GM23338 (cell line): ENCODE measurements around the gene DBT. TPM values are rescaled to one million over a fixed set of nuclear protein-coding genes. Genes with fewer than 3 reads are reported as not detected.

Experiments
- ATAC-seq: fragments of 200-7000 bp; cut with Tn5 transposase; 3 replicates; pipeline ENCODE4 v1.9.1; 2020
- DNase-seq: peaks from one replicate; pipeline ENCODE4 v3.0.0-alpha.2; 2015; ENCODE audit warnings: low spot score
- H2AFZ ChIP-seq: fragments of 200-600 bp; sonication (generic); 2 replicates; pipeline ENCODE4 v1.8.0; 2016; ENCODE audit warnings: antibody characterized with exemption, mild to moderate bottlenecking, moderate library complexity
- H3F3A ChIP-seq: fragments of 200-600 bp; sonication (generic); replicated peaks from 2 replicates; pipeline ENCODE4 v1.8.0; 2017; ENCODE audit warnings: antibody characterized with exemption, mixed run types, low read depth
- H3K27ac ChIP-seq: fragments of 200-600 bp; sonication (generic); 2 replicates; pipeline ENCODE4 v1.6.1; 2016; ENCODE audit warnings: low read depth
- H3K27me3 ChIP-seq: fragments of 200-600 bp; sonication (generic); 2 replicates; pipeline ENCODE4 v1.8.0; 2016; ENCODE audit warnings: mild to moderate bottlenecking, mixed run types, moderate library complexity; ENCODE audit not compliant: insufficient read depth
- H3K36me3 ChIP-seq: fragments of 200-600 bp; sonication (generic); 2 replicates; pipeline ENCODE4 v1.8.0; 2016; ENCODE audit warnings: mild to moderate bottlenecking; ENCODE audit not compliant: insufficient read depth
- H3K4me1 ChIP-seq: fragments of 200-600 bp; sonication (generic); 2 replicates; pipeline ENCODE4 v1.8.0; 2016; ENCODE audit warnings: mild to moderate bottlenecking, moderate library complexity; ENCODE audit not compliant: insufficient read depth
- H3K4me2 ChIP-seq: fragments of 200-600 bp; sonication (generic); 2 replicates; pipeline ENCODE4 v1.7.1; 2017; ENCODE audit warnings: mixed run types
- H3K4me3 ChIP-seq: fragments of 200-600 bp; sonication (generic); 2 replicates; pipeline ENCODE4 v1.6.1; 2016; ENCODE audit warnings: mixed run types
- H3K79me2 ChIP-seq: fragments of 200-600 bp; sonication (generic); replicated peaks from 2 replicates; pipeline ENCODE4 v1.8.0; 2017; ENCODE audit warnings: mild to moderate bottlenecking; ENCODE audit not compliant: insufficient read depth
- H3K9me2 ChIP-seq: fragments of 200-600 bp; sonication (generic); 2 replicates; pipeline ENCODE4 v1.8.0; 2017; ENCODE audit not compliant: insufficient read depth
- H4K20me1 ChIP-seq: fragments of 200-600 bp; sonication (generic); replicated peaks from 2 replicates; pipeline ENCODE4 v1.8.0; 2017; ENCODE audit warnings: mild to moderate bottlenecking; ENCODE audit not compliant: insufficient read depth
- H3K27ac Mint-ChIP-seq: 2 replicates; pipeline ENCODE4 v1.8.0; 2020; ENCODE audit warnings: inconsistent platforms, mild to moderate bottlenecking, moderate library complexity, mixed read lengths
- H3K27me3 Mint-ChIP-seq: 3 replicates; pipeline ENCODE4 v1.8.0; 2022; ENCODE audit warnings: low read depth, mild to moderate bottlenecking, moderate library complexity, mixed read lengths, inconsistent platforms; ENCODE audit not compliant: insufficient read depth, poor library complexity
- H3K36me3 Mint-ChIP-seq: 3 replicates; pipeline ENCODE4 v1.8.0; 2021; ENCODE audit warnings: low read depth, mild to moderate bottlenecking, inconsistent platforms, moderate library complexity, mixed read lengths
- H3K4me1 Mint-ChIP-seq: 3 replicates; pipeline ENCODE4 v1.8.0; 2020; ENCODE audit warnings: mild to moderate bottlenecking, inconsistent platforms, mixed read lengths
- H3K4me3 Mint-ChIP-seq: 3 replicates; pipeline ENCODE4 v1.8.0; 2021; ENCODE audit warnings: moderate library complexity, mild to moderate bottlenecking, inconsistent platforms, mixed read lengths
- H3K9me3 Mint-ChIP-seq: 3 replicates; pipeline ENCODE4 v1.8.0; 2020; ENCODE audit warnings: moderate library complexity, mild to moderate bottlenecking, inconsistent platforms, mixed read lengths
- CREB1 ChIP-seq: fragments of 250-450 bp; sonication (Bioruptor Pico); IDR thresholded peaks from 2 replicates; pipeline ENCODE4 v1.5.0; 2020; ENCODE audit warnings: low read depth, mild to moderate bottlenecking, moderate library complexity
- CTCF ChIP-seq, 2 experiments: fragments of 200-600 bp in 1 of 2; sonication (generic) in 1 of 2; conservative IDR thresholded peaks; 2 replicates each; pipeline versions ENCODE4 v1.5.1 to v1.6.1; 2016 to 2017; ENCODE audit warnings: antibody characterized with exemption in 2 of 2, low read depth in 2 of 2, mild to moderate bottlenecking in 2 of 2, moderate library complexity in 1 of 2
- ETS1 ChIP-seq: IDR thresholded peaks from 2 replicates; pipeline ENCODE4 v1.6.1; 2016; ENCODE audit warnings: antibody characterized with exemption
- EZH2phosphoT487 ChIP-seq: fragments of 200-600 bp; sonication (generic); IDR thresholded peaks from one replicate; pipeline ENCODE4 v1.8.1; 2018; ENCODE audit warnings: antibody characterized with exemption; ENCODE audit not compliant: unreplicated experiment
- JUNB ChIP-seq: IDR thresholded peaks from one replicate; pipeline ENCODE4 v1.6.1; 2016; ENCODE audit warnings: antibody characterized with exemption; ENCODE audit not compliant: unreplicated experiment
- NANOG ChIP-seq: IDR thresholded peaks from 2 replicates; pipeline ENCODE4 v1.6.1; 2016; ENCODE audit warnings: antibody characterized with exemption, borderline replicate concordance
- POLR2AphosphoS5 ChIP-seq: IDR thresholded peaks from 2 replicates; pipeline ENCODE4 v1.6.1; 2016; ENCODE audit warnings: antibody characterized with exemption, low read depth
- STAT1 ChIP-seq: IDR thresholded peaks from one replicate; pipeline ENCODE4 v1.6.1; 2016; ENCODE audit warnings: antibody characterized with exemption; ENCODE audit not compliant: unreplicated experiment
- ZNF114 ChIP-seq: fragments of 250-450 bp; sonication (Bioruptor Pico); IDR thresholded peaks from 2 replicates; pipeline ENCODE4 v1.5.0; 2020; ENCODE audit warnings: mild to moderate bottlenecking, moderate library complexity
- ZNF331 ChIP-seq: fragments of 250-450 bp; sonication (Bioruptor Pico); IDR thresholded peaks from 2 replicates; pipeline ENCODE4 v1.5.0; 2020; ENCODE audit warnings: low read depth, mild to moderate bottlenecking, moderate library complexity
- polyA plus RNA-seq: library from polyadenylated mRNA; unstranded; fragments of >200 nt; fragmentation: Nextera tagmentation; extraction: Ambion mirVana; gene quantifications from 2 replicates; pipeline ENCODE4 v1.2.1, GENCODE V29; 2016
- total RNA-seq: library from RNA; depleted of rRNA; stranded (reverse); fragments of >200 nt; shearing (Covaris generic); gene quantifications from 2 replicates; pipeline ENCODE4 v1.2.3, GENCODE V29; 2014
- TF ChIP-seq, protein P1 (sequence below): IDR thresholded peaks from one replicate; pipeline ENCODE4 v1.6.1; 2018; ENCODE audit warnings: antibody characterized with exemption; ENCODE audit not compliant: unreplicated experiment
- TF ChIP-seq, protein P2 (sequence below): fragments of 250-450 bp; sonication (Bioruptor Pico); IDR thresholded peaks from 2 replicates; pipeline ENCODE4 v1.5.0; 2020; ENCODE audit warnings: mild to moderate bottlenecking, moderate library complexity

Gene DBT
- total and polyA plus RNA-seq, 2 experiments from 2014 or later: 8.1 to 14.7 TPM

DNA sequence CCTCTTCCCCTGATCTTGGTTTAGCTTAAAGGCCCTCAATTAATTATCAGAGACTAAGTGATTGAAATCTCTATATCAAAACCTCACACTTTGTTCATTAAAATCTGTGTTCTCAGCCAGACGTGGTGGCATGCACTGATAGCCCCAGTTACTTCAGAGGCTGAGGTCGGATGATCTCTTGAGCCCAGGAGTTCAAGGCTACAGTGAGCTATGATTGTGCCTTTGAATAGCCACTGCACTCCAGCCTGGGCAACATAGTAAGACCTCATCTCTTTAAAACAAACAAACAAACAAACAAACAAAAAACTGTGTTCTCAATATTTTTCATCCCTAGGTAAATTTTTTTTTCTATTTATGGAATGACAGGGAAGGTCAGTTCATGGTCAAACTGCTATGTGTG, 98.0 kb downstream of the DBT start:
- no peaks in the 10 kb centered on the region; the same call in 1 of the 2 replicates for H3K36me3 ChIP-seq
- H3K27ac Mint-ChIP-seq: no peak overlapping the region
- no peaks in the 10 kb centered on the region for H3F3A ChIP-seq
- H3K9me3 Mint-ChIP-seq: no peaks in the 10 kb centered on the region; the same call in 2 of the 3 replicates
- no peak for TF ChIP-seq ZNF331
- TF ChIP-seq, protein P1, sequence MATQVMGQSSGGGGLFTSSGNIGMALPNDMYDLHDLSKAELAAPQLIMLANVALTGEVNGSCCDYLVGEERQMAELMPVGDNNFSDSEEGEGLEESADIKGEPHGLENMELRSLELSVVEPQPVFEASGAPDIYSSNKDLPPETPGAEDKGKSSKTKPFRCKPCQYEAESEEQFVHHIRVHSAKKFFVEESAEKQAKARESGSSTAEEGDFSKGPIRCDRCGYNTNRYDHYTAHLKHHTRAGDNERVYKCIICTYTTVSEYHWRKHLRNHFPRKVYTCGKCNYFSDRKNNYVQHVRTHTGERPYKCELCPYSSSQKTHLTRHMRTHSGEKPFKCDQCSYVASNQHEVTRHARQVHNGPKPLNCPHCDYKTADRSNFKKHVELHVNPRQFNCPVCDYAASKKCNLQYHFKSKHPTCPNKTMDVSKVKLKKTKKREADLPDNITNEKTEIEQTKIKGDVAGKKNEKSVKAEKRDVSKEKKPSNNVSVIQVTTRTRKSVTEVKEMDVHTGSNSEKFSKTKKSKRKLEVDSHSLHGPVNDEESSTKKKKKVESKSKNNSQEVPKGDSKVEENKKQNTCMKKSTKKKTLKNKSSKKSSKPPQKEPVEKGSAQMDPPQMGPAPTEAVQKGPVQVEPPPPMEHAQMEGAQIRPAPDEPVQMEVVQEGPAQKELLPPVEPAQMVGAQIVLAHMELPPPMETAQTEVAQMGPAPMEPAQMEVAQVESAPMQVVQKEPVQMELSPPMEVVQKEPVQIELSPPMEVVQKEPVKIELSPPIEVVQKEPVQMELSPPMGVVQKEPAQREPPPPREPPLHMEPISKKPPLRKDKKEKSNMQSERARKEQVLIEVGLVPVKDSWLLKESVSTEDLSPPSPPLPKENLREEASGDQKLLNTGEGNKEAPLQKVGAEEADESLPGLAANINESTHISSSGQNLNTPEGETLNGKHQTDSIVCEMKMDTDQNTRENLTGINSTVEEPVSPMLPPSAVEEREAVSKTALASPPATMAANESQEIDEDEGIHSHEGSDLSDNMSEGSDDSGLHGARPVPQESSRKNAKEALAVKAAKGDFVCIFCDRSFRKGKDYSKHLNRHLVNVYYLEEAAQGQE: no peak
- TF ChIP-seq STAT1: no peak
- TF ChIP-seq ETS1: no peak
- TF ChIP-seq, protein P2, sequence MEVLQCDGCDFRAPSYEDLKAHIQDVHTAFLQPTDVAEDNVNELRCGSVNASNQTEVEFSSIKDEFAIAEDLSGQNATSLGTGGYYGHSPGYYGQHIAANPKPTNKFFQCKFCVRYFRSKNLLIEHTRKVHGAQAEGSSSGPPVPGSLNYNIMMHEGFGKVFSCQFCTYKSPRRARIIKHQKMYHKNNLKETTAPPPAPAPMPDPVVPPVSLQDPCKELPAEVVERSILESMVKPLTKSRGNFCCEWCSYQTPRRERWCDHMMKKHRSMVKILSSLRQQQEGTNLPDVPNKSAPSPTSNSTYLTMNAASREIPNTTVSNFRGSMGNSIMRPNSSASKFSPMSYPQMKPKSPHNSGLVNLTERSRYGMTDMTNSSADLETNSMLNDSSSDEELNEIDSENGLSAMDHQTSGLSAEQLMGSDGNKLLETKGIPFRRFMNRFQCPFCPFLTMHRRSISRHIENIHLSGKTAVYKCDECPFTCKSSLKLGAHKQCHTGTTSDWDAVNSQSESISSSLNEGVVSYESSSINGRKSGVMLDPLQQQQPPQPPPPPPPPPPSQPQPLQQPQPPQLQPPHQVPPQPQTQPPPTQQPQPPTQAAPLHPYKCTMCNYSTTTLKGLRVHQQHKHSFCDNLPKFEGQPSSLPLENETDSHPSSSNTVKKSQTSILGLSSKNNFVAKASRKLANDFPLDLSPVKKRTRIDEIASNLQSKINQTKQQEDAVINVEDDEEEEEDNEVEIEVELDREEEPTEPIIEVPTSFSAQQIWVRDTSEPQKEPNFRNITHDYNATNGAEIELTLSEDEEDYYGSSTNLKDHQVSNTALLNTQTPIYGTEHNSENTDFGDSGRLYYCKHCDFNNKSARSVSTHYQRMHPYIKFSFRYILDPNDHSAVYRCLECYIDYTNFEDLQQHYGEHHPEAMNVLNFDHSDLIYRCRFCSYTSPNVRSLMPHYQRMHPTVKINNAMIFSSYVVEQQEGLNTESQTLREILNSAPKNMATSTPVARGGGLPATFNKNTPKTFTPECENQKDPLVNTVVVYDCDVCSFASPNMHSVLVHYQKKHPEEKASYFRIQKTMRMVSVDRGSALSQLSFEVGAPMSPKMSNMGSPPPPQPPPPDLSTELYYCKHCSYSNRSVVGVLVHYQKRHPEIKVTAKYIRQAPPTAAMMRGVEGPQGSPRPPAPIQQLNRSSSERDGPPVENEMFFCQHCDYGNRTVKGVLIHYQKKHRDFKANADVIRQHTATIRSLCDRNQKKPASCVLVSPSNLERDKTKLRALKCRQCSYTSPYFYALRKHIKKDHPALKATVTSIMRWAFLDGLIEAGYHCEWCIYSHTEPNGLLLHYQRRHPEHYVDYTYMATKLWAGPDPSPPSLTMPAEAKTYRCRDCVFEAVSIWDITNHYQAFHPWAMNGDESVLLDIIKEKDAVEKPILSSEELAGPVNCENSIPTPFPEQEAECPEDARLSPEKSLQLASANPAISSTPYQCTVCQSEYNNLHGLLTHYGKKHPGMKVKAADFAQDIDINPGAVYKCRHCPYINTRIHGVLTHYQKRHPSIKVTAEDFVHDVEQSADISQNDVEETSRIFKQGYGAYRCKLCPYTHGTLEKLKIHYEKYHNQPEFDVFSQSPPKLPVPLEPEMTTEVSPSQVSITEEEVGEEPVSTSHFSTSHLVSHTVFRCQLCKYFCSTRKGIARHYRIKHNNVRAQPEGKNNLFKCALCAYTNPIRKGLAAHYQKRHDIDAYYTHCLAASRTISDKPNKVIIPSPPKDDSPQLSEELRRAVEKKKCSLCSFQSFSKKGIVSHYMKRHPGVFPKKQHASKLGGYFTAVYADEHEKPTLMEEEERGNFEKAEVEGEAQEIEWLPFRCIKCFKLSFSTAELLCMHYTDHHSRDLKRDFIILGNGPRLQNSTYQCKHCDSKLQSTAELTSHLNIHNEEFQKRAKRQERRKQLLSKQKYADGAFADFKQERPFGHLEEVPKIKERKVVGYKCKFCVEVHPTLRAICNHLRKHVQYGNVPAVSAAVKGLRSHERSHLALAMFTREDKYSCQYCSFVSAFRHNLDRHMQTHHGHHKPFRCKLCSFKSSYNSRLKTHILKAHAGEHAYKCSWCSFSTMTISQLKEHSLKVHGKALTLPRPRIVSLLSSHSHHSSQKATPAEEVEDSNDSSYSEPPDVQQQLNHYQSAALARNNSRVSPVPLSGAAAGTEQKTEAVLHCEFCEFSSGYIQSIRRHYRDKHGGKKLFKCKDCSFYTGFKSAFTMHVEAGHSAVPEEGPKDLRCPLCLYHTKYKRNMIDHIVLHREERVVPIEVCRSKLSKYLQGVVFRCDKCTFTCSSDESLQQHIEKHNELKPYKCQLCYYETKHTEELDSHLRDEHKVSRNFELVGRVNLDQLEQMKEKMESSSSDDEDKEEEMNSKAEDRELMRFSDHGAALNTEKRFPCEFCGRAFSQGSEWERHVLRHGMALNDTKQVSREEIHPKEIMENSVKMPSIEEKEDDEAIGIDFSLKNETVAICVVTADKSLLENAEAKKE (CRISPR knock-in tag): no peak
- no peak for TF ChIP-seq EZH2phosphoT487
- TF ChIP-seq CTCF (conservative IDR thresholded peaks at IDR 0.05; ENCODE audit: low read depth in 2 of 2): no peak
- TF ChIP-seq JUNB: no peak
- no peak for TF ChIP-seq POLR2AphosphoS5
- TF ChIP-seq CREB1 (CRISPR knock-in tag): no peak
- TF ChIP-seq ZNF114: no peak
- TF ChIP-seq NANOG: no peak
- H3K79me2 ChIP-seq: no peaks in the 10 kb centered on the region
- H3K4me1 ChIP-seq: peaks cover 6% of the 10 kb centered on the region
- H3K4me1 Mint-ChIP-seq: peaks cover 12% of the 10 kb centered on the region
- H2AFZ ChIP-seq: no peak overlapping the region
- peaks cover 4% of the 10 kb centered on the region for H3K27me3 Mint-ChIP-seq
- H3K36me3 Mint-ChIP-seq: peaks cover 9% of the 10 kb centered on the region
- no peak overlapping the region for H3K4me3 ChIP-seq
- no peaks in the 10 kb centered on the region for H4K20me1 ChIP-seq
- DNase-seq: no peak
- no peak overlapping the region for H3K27ac ChIP-seq
- ATAC-seq: no peak
- H3K4me2 ChIP-seq: no peak overlapping the region
- no peaks in the 10 kb centered on the region for H3K27me3 ChIP-seq
- H3K4me3 Mint-ChIP-seq: no peak overlapping the region
- H3K9me2 ChIP-seq: no peaks in the 10 kb centered on the region
